PC-3 (cell line): ENCODE data around the gene PPP1R13B. TPM values are rescaled to one million over a fixed set of nuclear protein-coding genes. Genes with fewer than 3 reads are reported as not detected.

Experiments used
- ATAC-seq: fragments of 200-7000 bp; cut with Tn5 transposase; 2 replicates; pipeline ENCODE4 v1.9.1; 2020; ENCODE audit warnings: mild to moderate bottlenecking, moderate library complexity
- BruUV-seq: library from RNA; stranded (reverse); fragments of 400-500 nt; replicated peaks from 2 replicates; lab custom pipeline; 2021; lab: Mats Ljungman, UMichigan
- CTCF ChIA-PET: fragments of 300-600 bp; sonication (Branson Sonifier 250); formaldehyde crosslinking; loops from one replicate; lab custom pipeline; 2022; ENCODE audit warnings: antibody characterized with exemption; lab: Charles Lee
- POLR2A ChIA-PET: fragments of 300-600 bp; sonication (Branson Sonifier 250); formaldehyde crosslinking; loops from one replicate; lab custom pipeline; 2022; ENCODE audit warnings: antibody characterized with exemption; ENCODE audit not compliant: unreplicated experiment; lab: Charles Lee
- DNase-seq: peaks from one replicate; pipeline ENCODE4 v3.0.0-alpha.2; 2015
- H2AFZ ChIP-seq: fragments of 300-600 bp; sonication (generic); 2 replicates; pipeline ENCODE4 v1.6.0; 2016; ENCODE audit warnings: antibody characterized with exemption, low read length
- H3F3A ChIP-seq: fragments of 300-600 bp; sonication (generic); one replicate; pipeline ENCODE4 v1.6.0; 2017; ENCODE audit warnings: antibody characterized with exemption, low read length, control low read depth, mild to moderate bottlenecking; ENCODE audit not compliant: unreplicated experiment
- H3K27ac ChIP-seq: fragments of 300-600 bp; sonication (generic); 2 replicates; pipeline ENCODE4 v1.5.1; 2016; ENCODE audit warnings: mild to moderate bottlenecking, low read length
- H3K27me3 ChIP-seq: fragments of 300-600 bp; sonication (generic); 2 replicates; pipeline ENCODE4 v1.6.1; 2016; ENCODE audit warnings: low read length, mixed read lengths
- H3K36me3 ChIP-seq: fragments of 300-600 bp; sonication (generic); 2 replicates; pipeline ENCODE4 v1.6.1; 2016; ENCODE audit warnings: low read depth, mixed run types, low read length, mixed read lengths
- H3K4me1 ChIP-seq: fragments of 300-600 bp; sonication (generic); 2 replicates; pipeline ENCODE4 v1.5.1; 2016; ENCODE audit warnings: low read length; ENCODE audit not compliant: insufficient read depth
- H3K4me2 ChIP-seq: fragments of 300-600 bp; sonication (generic); 2 replicates; pipeline ENCODE4 v1.6.0; 2016; ENCODE audit warnings: low read length
- H3K4me3 ChIP-seq: fragments of 300-600 bp; sonication (generic); 2 replicates; pipeline ENCODE4 v1.5.1; 2016; ENCODE audit warnings: mild to moderate bottlenecking, low read length, mixed read lengths
- H3K79me2 ChIP-seq: fragments of 300-600 bp; sonication (generic); 2 replicates; pipeline ENCODE4 v1.6.1; 2017; ENCODE audit warnings: low read length, mixed read lengths
- H3K9ac ChIP-seq: fragments of 300-600 bp; sonication (generic); 2 replicates; pipeline ENCODE4 v1.6.0; 2016; ENCODE audit warnings: mild to moderate bottlenecking, low read length
- H3K9me2 ChIP-seq: fragments of 300-600 bp; sonication (generic); replicated peaks from 2 replicates; pipeline ENCODE4 v1.6.1; 2016; ENCODE audit warnings: mixed run types, low read length, mixed read lengths
- H3K9me3 ChIP-seq: fragments of 300-600 bp; sonication (generic); 2 replicates; pipeline ENCODE4 v1.6.1; 2016; ENCODE audit warnings: low read length, mixed read lengths
- H4K20me1 ChIP-seq: fragments of 300-600 bp; sonication (generic); 2 replicates; pipeline ENCODE4 v1.6.1; 2016; ENCODE audit warnings: low read length, mixed read lengths
- CTCF ChIP-seq: fragments of 300-600 bp; sonication (generic); conservative IDR thresholded peaks from 2 replicates; pipeline ENCODE4 v1.5.1; 2017; ENCODE audit warnings: antibody characterized with exemption, low read depth, mild to moderate bottlenecking, low read length
- EZH2 ChIP-seq: fragments of 300-600 bp; sonication (generic); IDR thresholded peaks from one replicate; pipeline ENCODE4 v1.6.1; 2017; ENCODE audit warnings: antibody characterized with exemption, mild to moderate bottlenecking, low read length; ENCODE audit not compliant: unreplicated experiment
- EZH2phosphoT487 ChIP-seq: fragments of 300-600 bp; sonication (generic); IDR thresholded peaks from 2 replicates; pipeline ENCODE4 v1.6.1; 2018; ENCODE audit warnings: mild to moderate bottlenecking, antibody characterized with exemption, low read length, borderline replicate concordance
- intact Hi-C: fragments of 100-400 bp; cut with micrococcal nuclease; formaldehyde crosslinking; loops from 2 replicates; pipeline ENCODE4 v1.9.0; 2023
- total RNA-seq: library from RNA; depleted of rRNA; stranded (reverse); fragments of >200 nt; gene quantifications from 2 replicates; pipeline ENCODE4 v1.2.3, GENCODE V29; 2014

PPP1R13B gene
- total RNA-seq, 1 experiment from 2014 or later, result 13.0 TPM

DNA sequence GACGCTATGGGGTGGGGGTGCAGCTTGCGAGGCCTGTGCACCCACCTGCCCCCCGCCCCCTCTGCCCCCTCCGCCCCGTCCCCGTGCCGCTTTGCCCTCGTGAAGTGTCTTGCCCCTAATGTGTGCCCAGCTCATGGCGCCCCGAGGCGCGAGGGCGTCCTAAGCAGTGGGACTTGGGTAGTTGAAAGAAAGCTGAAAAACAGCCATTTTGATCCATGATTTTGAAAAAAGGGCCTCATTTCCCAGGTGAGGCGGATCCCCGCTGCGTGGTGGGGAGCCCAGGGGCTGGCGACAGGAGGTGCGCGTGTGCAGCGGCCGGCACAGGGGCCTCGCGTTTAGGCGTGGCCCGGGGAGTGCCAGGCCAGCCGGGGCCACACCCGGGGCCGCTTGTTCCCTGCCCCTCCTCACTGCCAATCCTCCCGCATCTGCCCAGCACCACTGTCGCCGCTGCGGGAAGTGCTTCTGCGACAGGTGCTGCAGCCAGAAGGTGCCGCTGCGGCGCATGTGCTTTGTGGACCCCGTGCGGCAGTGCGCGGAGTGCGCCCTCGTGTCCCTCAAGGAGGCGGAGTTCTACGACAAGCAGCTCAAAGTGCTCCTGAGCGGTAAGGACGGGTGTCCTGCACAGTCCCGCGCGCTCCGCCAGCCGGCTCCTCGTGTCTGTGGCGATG is 119.9 kb downstream of the PPP1R13B start:
- Histone ChIP-seq H3F3A (no peaks in the 10 kb centered on the region), H3K4me1 (no peaks in the 10 kb centered on the region), H4K20me1 (no peaks in the 10 kb centered on the region), H3K27ac (no peak overlapping the region), H3K36me3 (no peaks in the 10 kb centered on the region; the same call in 1 of the 2 replicates), H3K4me3 (no peak overlapping the region), H2AFZ (no peak overlapping the region), H3K27me3 (no peaks in the 10 kb centered on the region), H3K4me2 (no peak overlapping the region), H3K9me2 (no peaks in the 10 kb centered on the region), H3K9ac (no peak overlapping the region), H3K9me3 (no peaks in the 10 kb centered on the region), H3K79me2 (peaks cover 38% of the 10 kb centered on the region)
- intact Hi-C loops, result no loop called here
- ChIA-PET CTCF (no interaction called here), POLR2A (no interaction called here)
- TF ChIP-seq EZH2, result no peak
- TF ChIP-seq CTCF, result no peak
- TF ChIP-seq EZH2phosphoT487, result no peak
- no peak for ATAC-seq
- no peak for DNase-seq
- no TSS peak for BruUV-seq

GRCh38 chr14:103726474-103726873 is 120.9 kb downstream of the PPP1R13B start:
- Histone ChIP-seq H3K79me2 (peaks cover 44% of the 10 kb centered on the region), H3K36me3 (no peaks in the 10 kb centered on the region; the same call in 1 of the 2 replicates), H3K27me3 (no peaks in the 10 kb centered on the region), H3K4me2 (no peak overlapping the region), H3K4me1 (peaks cover 8% of the 10 kb centered on the region), H3K4me3 (no peak overlapping the region), H3F3A (peaks cover 4% of the 10 kb centered on the region), H3K9me2 (no peaks in the 10 kb centered on the region), H3K9me3 (no peaks in the 10 kb centered on the region), H3K9ac (no peak overlapping the region), H4K20me1 (no peaks in the 10 kb centered on the region), H2AFZ (no peak overlapping the region), H3K27ac (no peak overlapping the region)
- intact Hi-C loops, result no loop called here
- ATAC-seq (no peak), DNase-seq (no peak)
- CTCF ChIA-PET, result no interaction called here
- POLR2A ChIA-PET, result no interaction called here
- TF ChIP-seq EZH2phosphoT487 (no peak), EZH2 (no peak), CTCF (no peak)
- BruUV-seq, result no TSS peak

DNA sequence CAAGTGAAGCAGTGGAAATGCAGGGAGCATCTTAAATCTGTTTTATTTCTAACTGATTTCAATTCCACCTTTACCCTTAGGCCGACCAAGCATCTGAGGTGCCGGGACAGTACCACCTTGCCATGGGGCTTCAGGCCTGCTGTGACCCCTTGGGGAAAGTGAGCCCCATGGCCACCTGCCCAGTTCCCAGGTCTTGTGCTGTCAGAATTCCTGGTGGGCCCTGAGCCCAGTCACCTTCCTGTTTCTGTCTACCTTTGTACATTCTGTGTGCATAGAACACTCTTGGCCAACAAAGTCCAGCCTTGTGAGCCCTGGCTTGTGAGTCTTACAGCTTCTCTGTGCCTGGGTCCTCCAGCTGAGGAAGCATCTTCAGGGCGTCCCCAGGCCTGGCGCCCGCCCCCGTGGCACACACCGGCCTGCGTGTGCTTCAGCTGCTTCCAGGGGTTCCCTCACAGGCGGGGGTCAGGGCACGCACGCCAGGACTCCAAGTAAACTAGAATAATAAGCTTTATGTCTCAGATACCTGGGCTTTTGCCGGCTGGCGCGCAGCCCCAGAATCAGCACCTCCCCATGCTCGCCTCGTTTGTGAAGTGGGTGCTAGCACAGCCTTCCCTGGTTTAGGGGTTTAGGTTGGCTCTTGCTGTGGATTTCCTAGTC is 121.5 kb downstream of the PPP1R13B start:
- Histone ChIP-seq H3K27me3 (no peaks in the 10 kb centered on the region), H3K4me1 (peaks cover 14% of the 10 kb centered on the region), H3K9me2 (no peaks in the 10 kb centered on the region), H3K36me3 (no peaks in the 10 kb centered on the region; the same call in 1 of the 2 replicates), H4K20me1 (no peaks in the 10 kb centered on the region), H3K9me3 (no peaks in the 10 kb centered on the region), H3K9ac (no peak overlapping the region), H3K27ac (no peak overlapping the region), H3K4me3 (no peak overlapping the region), H3F3A (peaks cover 4% of the 10 kb centered on the region), H3K79me2 (peaks cover 50% of the 10 kb centered on the region), H3K4me2 (no peak overlapping the region), H2AFZ (no peak overlapping the region)
- ChIA-PET POLR2A (no interaction called here), CTCF (no interaction called here)
- intact Hi-C loops, result no loop called here
- TF ChIP-seq CTCF, result no peak
- no peak for TF ChIP-seq EZH2phosphoT487
- no peak for TF ChIP-seq EZH2
- BruUV-seq, result no TSS peak
- ATAC-seq, result no peak
- no peak for DNase-seq
